Amniotic epithelial cell (primary cell): ENCODE measurements around the gene ANKHD1.
"Not testable (repeated sequence)": the region's sequence is repeated elsewhere in the genome, so short reads cannot be mapped to it uniquely, and the experiment has no call there.

Experiments
- DNase-seq: peaks from one replicate; pipeline ENCODE4 v3.0.0-alpha.2; 2010; ENCODE audit warnings: low read depth

The ANKHD1 gene

GRCh38 chr5:140421375-140421774, 19.7 kb downstream of the ANKHD1 start:
- not testable (repeated sequence) for DNase-seq

GRCh38 chr5:140423609-140424008, 22.0 kb downstream of the ANKHD1 start:
- no peak for DNase-seq

GRCh38 chr5:140424135-140424534, 22.5 kb downstream of the ANKHD1 start:
- peak; percentile 17 for DNase-seq

GRCh38 chr5:140427726-140428125, 26.1 kb downstream of the ANKHD1 start:
- not testable (repeated sequence) for DNase-seq

DNA sequence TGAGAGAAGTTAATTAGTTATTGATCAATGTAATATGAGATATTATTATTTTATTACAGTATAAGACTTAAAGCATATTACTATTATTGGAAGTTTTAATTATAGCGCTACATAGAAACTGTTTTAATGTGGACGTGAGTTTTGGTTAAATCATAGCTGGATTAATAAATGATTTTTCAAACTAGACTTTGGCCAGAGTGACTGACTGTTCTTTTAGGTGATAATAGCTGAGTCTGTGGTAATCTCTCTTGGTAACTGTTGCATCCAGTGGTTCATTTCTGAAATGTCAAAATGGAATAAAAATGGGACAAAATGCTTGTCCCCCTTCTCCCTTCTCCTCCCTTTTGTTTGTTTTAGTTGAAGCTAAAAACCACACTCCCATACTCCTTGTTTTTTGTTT, 28.1 kb downstream of the ANKHD1 start:
- DNase-seq = no peak

GRCh38 chr5:140432212-140432611, 30.6 kb downstream of the ANKHD1 start:
- DNase-seq = no peak

DNA sequence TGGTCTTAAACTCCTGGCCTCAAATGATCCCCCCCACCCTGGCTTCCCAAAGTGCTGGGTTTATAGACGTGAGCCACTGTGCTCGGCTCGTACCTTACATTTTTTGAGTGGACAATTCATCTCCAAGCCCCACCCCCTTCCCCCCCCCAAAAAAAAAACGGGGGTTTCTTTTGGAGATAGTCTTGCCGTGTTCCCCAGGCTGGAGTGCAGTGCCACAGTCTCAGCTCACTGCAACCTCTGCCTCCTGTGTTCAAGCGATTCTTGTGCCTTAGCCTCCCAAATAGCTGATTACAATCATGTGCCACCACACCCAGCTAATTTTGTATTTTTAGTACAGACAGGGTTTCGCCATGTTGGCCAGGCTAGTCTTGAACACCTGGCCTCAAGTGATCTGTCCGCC, 31.3 kb downstream of the ANKHD1 start:
- no peak for DNase-seq

DNA sequence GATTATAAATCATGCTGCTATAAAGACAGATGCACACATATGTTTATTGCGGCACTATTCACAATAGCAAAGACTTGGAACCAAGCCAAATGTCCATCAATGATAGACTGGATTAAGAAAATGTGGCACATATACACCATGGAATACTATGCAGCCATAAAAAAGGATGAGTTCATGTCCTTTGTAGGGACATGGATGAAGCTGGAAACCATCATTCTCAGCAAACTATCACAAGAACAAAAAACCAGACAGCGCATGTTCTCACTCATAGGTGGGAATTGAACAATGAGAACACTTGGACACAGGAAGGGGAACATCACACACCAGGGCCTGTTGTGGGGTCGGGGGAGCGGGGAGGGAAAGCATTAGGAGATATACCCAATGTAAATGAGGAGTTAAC, 55.7 kb downstream of the ANKHD1 start:
- DNase-seq = not testable (repeated sequence)

- DNase-seq = no peak
These were observed 65.5 kb downstream of the ANKHD1 start for GRCh38 chr5:140466981-140467742.

GRCh38 chr5:140468188-140468587, 66.6 kb downstream of the ANKHD1 start:
- peak; percentile 8 for DNase-seq

DNA sequence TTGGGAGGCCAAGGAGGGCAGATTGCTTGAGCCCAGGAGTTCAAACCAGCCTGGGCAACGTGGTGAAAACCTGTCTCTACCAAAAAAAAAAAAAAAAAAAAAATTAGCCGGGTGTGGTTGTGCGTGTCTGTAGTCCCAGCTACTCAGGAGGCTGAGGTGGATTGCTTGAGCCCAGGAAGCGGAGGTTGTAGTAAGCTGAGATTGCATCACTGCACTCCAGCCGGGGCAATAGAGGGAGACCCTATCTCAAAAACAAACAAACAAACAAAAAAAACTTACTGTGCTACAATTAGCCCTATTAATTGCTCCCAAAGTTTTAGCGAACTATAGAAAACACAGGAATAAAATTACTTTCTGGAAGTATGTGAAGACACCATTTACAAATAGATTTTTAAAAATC, 67.6 kb downstream of the ANKHD1 start:
- no peak for DNase-seq

DNA sequence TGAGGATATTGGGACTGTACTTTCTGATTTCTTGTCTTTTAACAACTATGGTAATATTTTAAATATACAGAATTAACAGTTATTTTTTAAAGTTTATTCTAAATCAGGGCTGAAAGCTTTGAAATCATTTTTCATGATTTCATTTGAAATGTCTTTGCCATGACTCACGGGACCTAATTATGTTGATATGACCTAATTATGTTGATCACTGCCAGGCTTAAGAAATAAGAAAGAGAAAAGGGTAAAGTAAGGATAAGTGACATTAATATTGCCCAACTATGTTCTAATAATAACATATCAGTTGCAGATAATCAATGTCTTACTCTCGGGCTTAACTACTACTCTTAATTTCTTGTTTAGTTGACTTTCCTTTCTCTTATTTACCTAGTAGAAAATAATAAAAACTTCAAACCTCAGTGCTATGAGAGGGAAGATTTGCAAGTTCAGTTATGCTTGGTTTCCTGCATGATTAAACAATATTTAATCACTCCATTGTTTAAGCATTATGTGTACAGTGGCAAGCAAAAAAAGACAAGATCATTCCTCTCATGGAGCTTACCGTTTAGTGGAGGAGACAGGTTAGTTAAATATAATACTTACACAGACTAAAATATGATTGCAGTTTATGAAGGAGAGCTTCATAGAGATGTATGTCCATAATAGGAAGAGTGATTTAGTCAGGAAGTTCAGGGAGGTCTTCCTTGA, 78.8 kb downstream of the ANKHD1 start:
- peak; percentile 34 for DNase-seq

GRCh38 chr5:140481758-140482157, 80.1 kb downstream of the ANKHD1 start:
- DNase-seq = peak; percentile 58

GRCh38 chr5:140483055-140483454, 81.4 kb downstream of the ANKHD1 start:
- no peak for DNase-seq

DNA sequence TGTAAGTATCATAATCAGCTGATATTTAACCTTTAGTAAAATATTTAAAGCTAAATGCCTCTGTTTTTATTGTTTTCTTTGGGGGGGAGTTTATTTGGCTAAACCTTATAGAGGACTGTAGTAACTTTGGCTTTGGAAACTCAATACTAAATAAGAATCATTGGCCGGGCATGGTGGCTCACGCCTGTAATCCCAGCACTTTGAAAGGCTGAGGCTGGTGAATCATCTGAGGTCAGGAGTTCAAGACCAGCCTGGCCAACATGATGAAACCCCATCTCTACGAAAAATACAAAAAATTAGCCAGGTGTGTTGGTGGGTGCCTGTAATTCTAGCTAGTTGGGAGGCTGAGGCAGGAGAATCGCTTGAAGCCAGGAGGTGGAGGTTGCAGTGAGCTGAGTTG, 86.5 kb downstream of the ANKHD1 start:
- DNase-seq = peak; percentile 29

DNA sequence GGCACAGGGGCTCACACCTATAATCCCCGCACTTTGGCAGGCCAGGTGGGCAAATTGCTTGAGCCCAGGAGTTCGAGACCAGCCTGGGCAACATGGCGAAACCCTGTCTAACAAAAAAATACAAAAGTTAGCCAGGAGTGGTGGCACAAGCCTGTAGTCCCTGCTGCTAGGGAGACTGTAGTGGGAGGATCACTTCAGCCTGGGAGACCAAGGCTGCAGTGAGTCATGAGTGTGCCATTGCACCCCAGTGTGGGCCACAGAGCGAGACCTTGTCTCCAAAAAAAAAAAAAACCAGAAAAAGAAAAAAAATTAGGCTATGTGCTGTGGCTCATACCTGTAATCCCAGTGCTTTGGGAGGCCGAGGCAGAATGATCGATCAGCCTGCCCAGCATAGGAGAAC, 87.3 kb downstream of the ANKHD1 start:
- DNase-seq = no peak

DNA sequence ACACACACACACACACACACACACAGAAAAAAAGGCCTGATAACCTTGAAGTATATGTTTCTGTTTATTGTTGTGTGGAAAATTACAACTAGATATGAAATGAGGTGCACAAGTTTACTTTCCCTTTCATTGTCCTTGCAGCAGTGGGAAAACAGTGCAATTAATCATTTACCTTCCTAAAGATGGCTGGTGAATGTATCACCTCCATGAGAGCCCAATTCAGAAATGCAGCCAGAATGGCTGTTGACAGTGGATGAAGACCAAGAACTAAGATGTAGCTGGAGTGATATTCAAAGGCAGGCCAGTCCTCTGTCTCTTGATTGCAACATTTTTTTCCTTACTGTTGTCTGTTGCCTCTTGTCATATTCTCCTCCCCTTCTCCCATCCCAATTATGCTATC, 96.3 kb downstream of the ANKHD1 start:
- DNase-seq = no peak

DNA sequence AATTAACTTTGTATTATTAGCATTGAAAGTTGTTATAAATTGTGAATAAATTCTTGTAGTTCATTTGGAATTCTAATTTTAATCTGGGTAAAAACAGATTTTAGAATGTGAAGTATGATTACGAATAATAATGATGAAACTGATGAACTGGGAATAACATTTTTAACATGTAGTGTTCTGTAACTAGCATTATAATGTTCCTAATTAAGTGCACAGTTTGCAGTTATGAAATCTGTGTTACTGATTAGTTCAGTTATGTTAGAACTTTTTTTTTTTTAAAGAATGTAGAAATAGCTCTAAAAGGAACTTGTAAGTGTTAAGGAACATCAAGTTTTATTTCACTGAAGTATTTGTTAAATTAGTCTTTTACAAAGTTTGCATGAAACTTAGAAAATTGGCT, 97.0 kb downstream of the ANKHD1 start:
- no peak for DNase-seq

DNA sequence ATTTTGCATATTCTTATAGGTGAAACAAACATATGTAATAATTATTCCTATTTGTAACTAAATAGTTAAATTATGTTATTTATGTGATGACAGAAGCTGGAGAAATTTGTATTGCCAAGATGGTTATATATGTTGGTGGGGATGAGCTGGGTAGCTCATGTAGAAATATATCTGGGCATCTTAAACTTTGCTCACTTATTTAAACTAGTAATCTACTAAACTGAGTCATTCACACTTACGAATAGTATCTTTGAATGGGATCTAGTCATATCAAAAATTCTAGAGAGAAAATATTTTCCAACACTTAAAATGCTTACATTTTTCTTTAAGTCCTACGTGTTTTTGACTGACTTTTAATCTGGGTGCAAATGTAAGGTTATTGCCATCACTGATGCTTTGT, 101.2 kb downstream of the ANKHD1 start:
- no peak for DNase-seq

DNA sequence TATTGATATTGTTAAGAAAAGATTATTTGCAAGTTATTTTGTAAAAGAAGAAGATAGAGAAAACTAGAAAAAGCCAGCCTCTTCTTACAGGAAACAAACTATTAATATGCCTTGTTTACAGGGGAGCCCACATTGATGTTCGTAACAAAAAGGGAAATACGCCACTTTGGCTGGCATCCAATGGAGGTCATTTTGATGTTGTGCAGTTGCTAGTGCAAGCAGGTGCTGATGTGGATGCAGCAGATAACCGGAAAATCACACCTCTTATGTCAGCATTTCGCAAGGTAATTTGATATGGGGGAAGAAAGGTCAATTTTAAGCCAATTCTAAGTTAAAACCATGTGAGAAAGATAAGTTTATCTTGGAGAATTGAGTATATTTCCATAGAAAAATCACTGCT, 108.3 kb downstream of the ANKHD1 start:
- DNase-seq = no peak

DNA sequence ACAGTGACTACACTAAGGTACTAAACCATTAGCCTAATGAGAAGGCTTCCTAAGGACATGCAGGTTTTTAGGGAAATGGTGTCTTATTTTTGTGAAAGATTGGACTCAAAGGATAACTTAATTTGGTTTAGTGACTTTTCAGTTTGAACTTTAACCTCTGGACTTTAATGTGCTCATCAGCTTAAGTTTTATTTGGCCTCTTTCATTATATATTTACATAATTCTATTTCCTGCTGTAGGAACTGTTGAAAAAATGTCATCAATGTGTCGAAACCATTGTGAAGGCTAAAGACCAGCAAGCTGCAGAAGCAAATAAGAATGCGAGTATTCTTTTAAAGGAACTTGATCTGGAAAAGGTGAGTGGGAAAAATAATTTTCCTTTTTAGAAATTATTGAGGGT, 111.5 kb downstream of the ANKHD1 start:
- no peak for DNase-seq

GRCh38 chr5:140524003-140524402, 122.4 kb downstream of the ANKHD1 start:
- no peak for DNase-seq

DNA sequence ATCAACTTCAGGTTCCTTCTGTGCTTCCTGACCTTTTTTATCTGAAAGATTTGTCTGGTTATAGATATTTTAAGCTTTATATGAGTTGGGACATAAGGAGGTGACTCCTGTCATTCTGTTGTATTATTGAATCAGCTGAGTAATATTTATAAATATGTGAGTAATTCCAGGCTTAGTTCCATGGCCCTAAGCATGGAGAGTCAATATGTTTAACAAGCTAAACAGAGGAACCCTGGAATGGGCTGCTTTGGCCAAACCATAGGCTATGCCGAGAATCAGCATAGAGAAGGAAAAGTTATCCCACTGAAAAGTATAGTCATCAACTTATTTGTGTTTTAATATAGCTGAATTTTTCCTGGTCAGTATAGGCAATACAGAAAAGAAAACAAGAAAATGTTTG, 138.6 kb downstream of the ANKHD1 start:
- no peak for DNase-seq

- DNase-seq = no peak
These were observed 141.3 kb downstream of the ANKHD1 start for GRCh38 chr5:140542972-140543371.
